ENCODE measurements around the gene USP16. TPM values are rescaled to one million over a fixed set of nuclear protein-coding genes. Genes with fewer than 3 reads are reported as not detected.
A peak's percentile ranks its signal among the peaks of the same experiment; 100 is the strongest.

Gene USP16
- total RNA-seq, 2 donors from 2014 or later = 19.9 to 22.0 TPM

GRCh38 chr21:28991861-28992525 is 32.5 kb upstream of the USP16 start:
- H3K9ac ChIP-seq (ENCODE audit: extremely low read depth, low read length, poor library complexity, severe bottlenecking) = peak overlapping the region; percentile 71
- Mint-ChIP-seq H3K9me3 (no peaks in the 10 kb centered on the region), H3K4me1 (peaks cover 5% of the 10 kb centered on the region), H3K27me3 (ENCODE audit: insufficient read depth) (peaks cover 4% of the 10 kb centered on the region), H3K27ac (peak overlapping the region; percentile 99), H3K4me3 (peak overlapping the region; percentile 96), H3K36me3 (ENCODE audit: low read depth) (peaks cover 4% of the 10 kb centered on the region)
- H3K4me1 ChIP-seq (ENCODE audit: control insufficient read depth, insufficient read depth, low read length) = peaks cover 4% of the 10 kb centered on the region
- WGBS, 2 experiments (ENCODE audit: insufficient coverage in 1 of 2, insufficient read length in 1 of 2) = 0 to 15% methylated on average over 3 to 14 of the region's 14 CpGs
- no peaks in the 10 kb centered on the region for H3K27me3 ChIP-seq (ENCODE audit: control insufficient read depth, insufficient read depth, low read length, poor library complexity, severe bottlenecking)
- peak; percentile 52 for DNase-seq
- no peaks in the 10 kb centered on the region for H3K36me3 ChIP-seq (ENCODE audit: control insufficient read depth, insufficient read depth, low read length)
- peak overlapping the region; percentile 42 for H3K27ac ChIP-seq (ENCODE audit: low read depth, low read length)
- no peaks in the 10 kb centered on the region for H3K9me3 ChIP-seq (ENCODE audit: control insufficient read depth, low read length)
- H3K4me3 ChIP-seq (ENCODE audit: low read length) = peak overlapping the region; percentile 96
- TF ChIP-seq, protein P1, sequence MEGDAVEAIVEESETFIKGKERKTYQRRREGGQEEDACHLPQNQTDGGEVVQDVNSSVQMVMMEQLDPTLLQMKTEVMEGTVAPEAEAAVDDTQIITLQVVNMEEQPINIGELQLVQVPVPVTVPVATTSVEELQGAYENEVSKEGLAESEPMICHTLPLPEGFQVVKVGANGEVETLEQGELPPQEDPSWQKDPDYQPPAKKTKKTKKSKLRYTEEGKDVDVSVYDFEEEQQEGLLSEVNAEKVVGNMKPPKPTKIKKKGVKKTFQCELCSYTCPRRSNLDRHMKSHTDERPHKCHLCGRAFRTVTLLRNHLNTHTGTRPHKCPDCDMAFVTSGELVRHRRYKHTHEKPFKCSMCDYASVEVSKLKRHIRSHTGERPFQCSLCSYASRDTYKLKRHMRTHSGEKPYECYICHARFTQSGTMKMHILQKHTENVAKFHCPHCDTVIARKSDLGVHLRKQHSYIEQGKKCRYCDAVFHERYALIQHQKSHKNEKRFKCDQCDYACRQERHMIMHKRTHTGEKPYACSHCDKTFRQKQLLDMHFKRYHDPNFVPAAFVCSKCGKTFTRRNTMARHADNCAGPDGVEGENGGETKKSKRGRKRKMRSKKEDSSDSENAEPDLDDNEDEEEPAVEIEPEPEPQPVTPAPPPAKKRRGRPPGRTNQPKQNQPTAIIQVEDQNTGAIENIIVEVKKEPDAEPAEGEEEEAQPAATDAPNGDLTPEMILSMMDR (conservative IDR thresholded peaks at IDR 0.05) = no peak

- H3K27ac Mint-ChIP-seq = peak within 1 kb of the TSS; percentile 99
- Histone ChIP-seq H3K9ac (ENCODE audit: extremely low read depth, low read length, poor library complexity, severe bottlenecking) (peak within 1 kb of the TSS; percentile 71), H3K4me1 (ENCODE audit: control insufficient read depth, insufficient read depth, low read length) (peaks cover 4% of the 10 kb centered on the region), H3K27ac (ENCODE audit: low read depth, low read length) (peak within 1 kb of the TSS; percentile 75), H3K27me3 (ENCODE audit: control insufficient read depth, insufficient read depth, low read length, poor library complexity, severe bottlenecking) (no peaks in the 10 kb centered on the region), H3K4me3 (ENCODE audit: low read length) (peak within 1 kb of the TSS; percentile 96), H3K9me3 (ENCODE audit: control insufficient read depth, low read length) (no peaks in the 10 kb centered on the region), H3K36me3 (ENCODE audit: control insufficient read depth, insufficient read depth, low read length) (no peaks in the 10 kb centered on the region)
- peaks cover 5% of the 10 kb centered on the region for H3K4me1 Mint-ChIP-seq
- H3K27me3 Mint-ChIP-seq (ENCODE audit: insufficient read depth) = peaks cover 4% of the 10 kb centered on the region
- H3K36me3 Mint-ChIP-seq (ENCODE audit: low read depth) = peaks cover 4% of the 10 kb centered on the region
- DNase-seq = peak; percentile 100
- TF ChIP-seq, protein P1 (conservative IDR thresholded peaks at IDR 0.05) = no peak
- 2 to 3% methylated on average over 26 to 43 of the region's 43 CpGs for WGBS, 2 experiments (ENCODE audit: insufficient coverage in 1 of 2, insufficient read length in 1 of 2)
- no peaks in the 10 kb centered on the region for H3K9me3 Mint-ChIP-seq
- peak within 1 kb of the TSS; percentile 96 for H3K4me3 Mint-ChIP-seq
Observed at GRCh38 chr21:28992526-28993292, 31.8 kb upstream of the USP16 start, which contains the start of gene LTN1. Gene LTN1, minus strand, starts transcription at chr21:28992877. Its CDS starts 72 bp downstream, at chr21:28992805.

- Histone ChIP-seq H3K36me3 (ENCODE audit: control insufficient read depth, insufficient read depth, low read length) (no peaks in the 10 kb centered on the region), H3K9ac (ENCODE audit: extremely low read depth, low read length, poor library complexity, severe bottlenecking) (peak overlapping the region; percentile 52), H3K9me3 (ENCODE audit: control insufficient read depth, low read length) (no peaks in the 10 kb centered on the region), H3K27me3 (ENCODE audit: control insufficient read depth, insufficient read depth, low read length, poor library complexity, severe bottlenecking) (no peaks in the 10 kb centered on the region), H3K4me1 (ENCODE audit: control insufficient read depth, insufficient read depth, low read length) (peaks cover 4% of the 10 kb centered on the region), H3K27ac (ENCODE audit: low read depth, low read length) (peak overlapping the region; percentile 75), H3K4me3 (ENCODE audit: low read length) (peak overlapping the region; percentile 96)
- peak overlapping the region; percentile 99 for H3K27ac Mint-ChIP-seq
- peaks cover 4% of the 10 kb centered on the region for H3K27me3 Mint-ChIP-seq (ENCODE audit: insufficient read depth)
- TF ChIP-seq, protein P1 (conservative IDR thresholded peaks at IDR 0.05) = no peak
- 55 to 77% methylated on average over 3 to 4 of the region's 4 CpGs for WGBS, 2 experiments (ENCODE audit: insufficient coverage in 1 of 2, insufficient read length in 1 of 2)
- H3K36me3 Mint-ChIP-seq (ENCODE audit: low read depth) = peaks cover 4% of the 10 kb centered on the region
- peaks cover 5% of the 10 kb centered on the region for H3K4me1 Mint-ChIP-seq
- H3K9me3 Mint-ChIP-seq = no peaks in the 10 kb centered on the region
- peak overlapping the region; percentile 96 for H3K4me3 Mint-ChIP-seq
- DNase-seq = no peak
Observed at GRCh38 chr21:28993293-28993629, 31.2 kb upstream of the USP16 start.
